Central memory CD8-positive, alpha-beta T cell (primary cell): ENCODE data around the gene L3HYPDH.

Experiments
- ATAC-seq: fragments of 150-1000 bp; cut with Tn5 transposase; replicated peaks from 2 replicates; pipeline ENCODE4 v1.10.0; 2022; ENCODE audit warnings: mild to moderate bottlenecking, moderate FRiP score, moderate number of reproducible peaks; ENCODE audit not compliant: poor library complexity, severe bottlenecking; ENCODE audit errors: extremely low read depth
- DNase-seq, 2 donors: peaks; one replicate each; pipeline ENCODE4 v3.0.0; 2021; ENCODE audit warnings: low spot score in 2 of 2
- H3K27ac Mint-ChIP-seq: one replicate; pipeline ENCODE4 v1.8.0; 2022; ENCODE audit warnings: low read depth, mild to moderate bottlenecking, moderate library complexity, mixed read lengths
- H3K27me3 Mint-ChIP-seq: one replicate; pipeline ENCODE4 v1.8.0; 2022; ENCODE audit warnings: mixed read lengths
- H3K36me3 Mint-ChIP-seq: one replicate; pipeline ENCODE4 v1.8.0; 2022; ENCODE audit warnings: mild to moderate bottlenecking, moderate library complexity, mixed read lengths; ENCODE audit not compliant: insufficient read depth
- H3K4me1 Mint-ChIP-seq: one replicate; pipeline ENCODE4 v1.8.0; 2022; ENCODE audit warnings: mixed read lengths
- H3K4me3 Mint-ChIP-seq: one replicate; pipeline ENCODE4 v1.8.0; 2022; ENCODE audit warnings: mild to moderate bottlenecking, moderate library complexity, mixed read lengths
- H3K9me3 Mint-ChIP-seq: one replicate; pipeline ENCODE4 v1.8.0; 2022; ENCODE audit warnings: mixed read lengths

The L3HYPDH gene

GRCh38 chr14:59438195-59438647 is 46.0 kb downstream of the L3HYPDH start:
- no peaks in the 10 kb centered on the region for H3K4me1 Mint-ChIP-seq
- H3K27ac Mint-ChIP-seq, result no peak overlapping the region
- no peaks in the 10 kb centered on the region for H3K27me3 Mint-ChIP-seq
- no peak overlapping the region for H3K4me3 Mint-ChIP-seq
- no peak for DNase-seq
- no peaks in the 10 kb centered on the region for H3K9me3 Mint-ChIP-seq
- no peak for ATAC-seq
- no peaks in the 10 kb centered on the region for H3K36me3 Mint-ChIP-seq

DNA sequence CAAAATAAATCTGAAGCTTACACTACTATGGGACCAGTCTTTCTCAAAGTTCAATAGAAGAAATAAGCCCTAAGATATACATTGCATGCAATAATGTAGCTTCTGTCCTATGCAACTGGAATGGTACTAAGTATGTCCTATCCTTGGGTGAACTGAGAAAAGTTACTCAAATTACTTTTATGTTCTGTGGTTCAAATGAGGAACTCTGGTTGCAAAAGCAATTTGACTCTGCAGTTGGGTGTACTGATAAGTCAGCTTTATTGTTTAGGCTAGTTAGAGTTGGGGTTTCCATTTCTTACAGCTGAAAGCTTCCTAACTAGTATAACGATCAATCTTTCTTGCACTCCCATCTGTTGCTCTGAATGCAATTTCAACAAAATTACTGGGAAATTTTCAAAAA is 48.2 kb downstream of the L3HYPDH start:
- DNase-seq (no peak), ATAC-seq (no peak)
- Mint-ChIP-seq H3K36me3 (no peaks in the 10 kb centered on the region), H3K4me1 (no peaks in the 10 kb centered on the region), H3K27me3 (no peaks in the 10 kb centered on the region), H3K9me3 (no peaks in the 10 kb centered on the region), H3K27ac (no peak overlapping the region), H3K4me3 (no peak overlapping the region)

GRCh38 chr14:59435101-59435500 is 49.1 kb downstream of the L3HYPDH start:
- H3K4me3 Mint-ChIP-seq, result no peak overlapping the region
- DNase-seq (no peak), ATAC-seq (no peak)
- H3K9me3 Mint-ChIP-seq, result no peaks in the 10 kb centered on the region
- H3K27me3 Mint-ChIP-seq, result no peaks in the 10 kb centered on the region
- H3K27ac Mint-ChIP-seq, result no peak overlapping the region
- no peaks in the 10 kb centered on the region for H3K36me3 Mint-ChIP-seq
- no peaks in the 10 kb centered on the region for H3K4me1 Mint-ChIP-seq

DNA sequence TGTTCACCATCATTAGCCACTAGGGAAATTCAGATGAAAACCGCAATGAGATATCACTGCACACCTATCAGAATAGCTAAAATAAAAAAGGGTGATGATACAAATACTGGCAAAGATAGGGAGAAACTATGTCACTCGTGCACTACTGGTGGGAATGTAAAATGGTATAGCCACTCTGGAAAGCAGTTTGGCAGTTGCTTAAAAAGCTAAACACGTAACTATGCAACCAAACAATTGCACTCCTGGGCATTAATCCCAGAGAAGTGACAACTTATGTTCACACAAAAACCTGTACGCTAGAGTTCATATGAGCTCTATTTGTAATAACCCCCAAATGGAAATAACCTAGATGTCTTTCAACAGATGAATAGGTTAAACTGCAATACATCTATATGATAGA is 54.4 kb downstream of the L3HYPDH start:
- no peaks in the 10 kb centered on the region for H3K36me3 Mint-ChIP-seq
- no peak overlapping the region for H3K27ac Mint-ChIP-seq
- H3K27me3 Mint-ChIP-seq, result peaks cover 19% of the 10 kb centered on the region
- ATAC-seq (no peak), DNase-seq (no peak)
- no peak overlapping the region for H3K4me3 Mint-ChIP-seq
- no peaks in the 10 kb centered on the region for H3K4me1 Mint-ChIP-seq
- no peaks in the 10 kb centered on the region for H3K9me3 Mint-ChIP-seq

DNA sequence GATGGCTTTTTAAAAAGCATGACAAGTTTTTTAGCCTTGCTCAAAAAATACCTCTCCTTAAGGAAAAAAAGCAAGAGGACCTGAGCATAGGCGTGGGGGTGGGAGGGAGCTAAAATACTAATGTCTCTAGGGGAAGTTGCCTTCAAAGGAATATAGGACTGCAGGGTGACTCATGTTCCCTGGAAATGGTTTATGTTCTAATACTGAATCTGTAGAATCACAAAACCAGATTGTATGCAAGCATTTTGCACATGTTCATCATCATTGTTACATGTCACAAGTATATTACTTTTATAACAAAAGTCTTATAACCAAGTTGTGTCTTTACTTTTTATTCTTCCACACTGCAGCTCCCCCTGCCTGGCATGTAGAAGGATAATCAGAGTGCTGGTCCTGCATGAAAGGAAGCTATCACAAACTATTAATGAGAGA is 55.6 kb downstream of the L3HYPDH start:
- H3K9me3 Mint-ChIP-seq, result no peaks in the 10 kb centered on the region
- ATAC-seq, result no peak
- no peaks in the 10 kb centered on the region for H3K4me1 Mint-ChIP-seq
- peaks cover 25% of the 10 kb centered on the region for H3K27me3 Mint-ChIP-seq
- no peak for DNase-seq
- no peak overlapping the region for H3K27ac Mint-ChIP-seq
- H3K4me3 Mint-ChIP-seq, result no peak overlapping the region
- no peaks in the 10 kb centered on the region for H3K36me3 Mint-ChIP-seq

DNA sequence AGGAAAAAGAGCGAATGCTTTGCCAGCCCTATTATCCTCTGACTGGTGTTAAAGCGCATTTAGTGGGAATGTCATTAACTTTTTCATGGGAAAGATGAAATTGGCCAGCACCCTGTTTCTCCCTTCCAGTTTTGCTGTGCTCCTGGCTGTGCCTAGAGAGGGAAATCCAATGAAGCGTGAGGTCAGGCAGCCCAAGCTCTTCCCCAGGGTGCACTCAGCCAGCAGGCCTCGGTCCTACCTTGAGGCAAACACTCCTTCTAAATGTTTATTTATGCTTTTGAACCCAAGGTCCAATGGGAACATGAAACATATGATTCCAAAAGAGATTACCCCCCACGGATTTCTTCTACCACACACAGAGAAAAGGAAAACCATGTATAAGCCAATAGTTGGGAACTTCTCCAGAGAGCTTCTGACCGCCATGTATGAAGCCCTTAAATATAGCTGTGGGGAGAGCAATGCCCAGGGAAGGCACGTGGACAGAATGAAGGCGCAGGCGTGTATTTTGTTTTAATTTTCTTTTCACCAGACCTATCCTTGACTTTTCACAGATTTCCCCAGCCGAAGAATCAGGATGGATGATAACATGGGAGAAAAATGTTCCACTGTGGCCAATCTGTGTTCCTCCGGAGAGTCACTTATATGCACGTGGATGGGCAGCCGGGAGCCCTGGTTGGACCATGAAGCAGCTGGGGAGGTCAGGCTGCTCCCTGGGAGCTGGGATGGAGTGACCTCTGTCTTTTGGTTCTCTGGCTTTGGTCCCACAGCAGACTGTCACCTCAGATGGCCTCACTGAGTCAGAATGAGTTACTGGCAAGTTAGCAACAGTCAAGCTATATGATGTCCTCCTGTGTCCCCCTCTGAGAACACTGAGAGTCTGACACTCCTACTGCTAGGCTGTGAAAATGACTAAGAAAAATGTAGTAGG is 56.3 kb downstream of the L3HYPDH start:
- no peak for DNase-seq
- ATAC-seq, result no peak
- no peak overlapping the region for H3K27ac Mint-ChIP-seq
- peaks cover 25% of the 10 kb centered on the region for H3K27me3 Mint-ChIP-seq
- no peaks in the 10 kb centered on the region for H3K9me3 Mint-ChIP-seq
- no peak overlapping the region for H3K4me3 Mint-ChIP-seq
- H3K4me1 Mint-ChIP-seq, result no peaks in the 10 kb centered on the region
- no peaks in the 10 kb centered on the region for H3K36me3 Mint-ChIP-seq

GRCh38 chr14:59425322-59425935 is 58.8 kb downstream of the L3HYPDH start:
- DNase-seq, result no peak
- Mint-ChIP-seq H3K9me3 (no peaks in the 10 kb centered on the region), H3K4me1 (no peaks in the 10 kb centered on the region), H3K4me3 (no peak overlapping the region), H3K27ac (no peak overlapping the region), H3K36me3 (no peaks in the 10 kb centered on the region), H3K27me3 (peaks cover 42% of the 10 kb centered on the region)
- no peak for ATAC-seq

GRCh38 chr14:59424341-59425071 is 59.7 kb downstream of the L3HYPDH start:
- H3K27me3 Mint-ChIP-seq, result peaks cover 42% of the 10 kb centered on the region
- H3K27ac Mint-ChIP-seq, result no peak overlapping the region
- no peak for ATAC-seq

More at GRCh38 chr14:59424341-59425071, 59.7 kb downstream of the L3HYPDH start:
- Mint-ChIP-seq H3K4me1 (no peaks in the 10 kb centered on the region), H3K4me3 (no peak overlapping the region), H3K36me3 (no peaks in the 10 kb centered on the region), H3K9me3 (no peaks in the 10 kb centered on the region)
- no peak for DNase-seq
